IMR-90 (cell line): ENCODE data around the gene KRTAP10-3. TPM values are rescaled to one million over a fixed set of nuclear protein-coding genes. Genes with fewer than 3 reads are reported as not detected.

Source experiments
- ATAC-seq: fragments of 200-7000 bp; cut with Tn5 transposase; 2 replicates; pipeline ENCODE4 v1.9.1; 2020; ENCODE audit warnings: low read depth, mild to moderate bottlenecking, moderate library complexity
- BruUV-seq: library from RNA; stranded (reverse); fragments of 400-500 nt; replicated peaks from 2 replicates; lab custom pipeline; 2021; lab: Mats Ljungman, UMichigan
- CTCF ChIA-PET: fragments of 300-600 bp; formaldehyde crosslinking; extraction: SDS; loops from one replicate; lab custom pipeline; 2021; ENCODE audit warnings: antibody characterized with exemption; lab: Yijun Ruan, JAX
- POLR2A ChIA-PET: fragments of 300-600 bp; sonication (Branson Sonifier 250); formaldehyde crosslinking; loops from one replicate; lab custom pipeline; 2022; ENCODE audit warnings: antibody characterized with exemption; ENCODE audit not compliant: unreplicated experiment; lab: Charles Lee
- DNase-seq: peaks from one replicate; pipeline ENCODE4 v3.0.0; 2013
- H2AFZ ChIP-seq: replicated peaks from 2 replicates; pipeline ENCODE3; 2013; ENCODE audit warnings: low read length, mild to moderate bottlenecking; ENCODE audit not compliant: poor library complexity
- H2AK5ac ChIP-seq: 2 replicates; pipeline ENCODE4 v1.6.1; 2013; ENCODE audit warnings: low read depth, low read length, inconsistent platforms
- H2AK9ac ChIP-seq: replicated peaks from 2 replicates; pipeline ENCODE3; 2013; ENCODE audit warnings: mild to moderate bottlenecking, low read depth, low read length, moderate library complexity; ENCODE audit not compliant: poor library complexity
- H2BK120ac ChIP-seq: 2 replicates; pipeline ENCODE4 v1.6.1; 2013; ENCODE audit warnings: low read depth, low read length, inconsistent platforms
- H2BK15ac ChIP-seq: 3 replicates; pipeline ENCODE4 v1.6.1; 2013; ENCODE audit warnings: low read depth, low read length, inconsistent platforms
- H2BK20ac ChIP-seq: 2 replicates; pipeline ENCODE4 v1.6.1; 2013; ENCODE audit warnings: low read depth, mild to moderate bottlenecking, inconsistent platforms, low read length, moderate library complexity
- H2BK5ac ChIP-seq: 2 replicates; pipeline ENCODE4 v1.6.1; 2013; ENCODE audit warnings: mild to moderate bottlenecking, low read depth, low read length, inconsistent platforms; ENCODE audit not compliant: poor library complexity, severe bottlenecking
- H3K14ac ChIP-seq: replicated peaks from 2 replicates; pipeline ENCODE4 v1.6.1; 2013; ENCODE audit warnings: low read depth, low read length, inconsistent platforms
- H3K18ac ChIP-seq: 2 replicates; pipeline ENCODE4 v1.6.1; 2013; ENCODE audit warnings: low read depth, low read length, control low read depth
- H3K23ac ChIP-seq: 2 replicates; pipeline ENCODE4 v1.6.1; 2013; ENCODE audit warnings: low read depth, low read length, inconsistent platforms
- H3K27ac ChIP-seq: 2 replicates; pipeline ENCODE4 v1.5.1; 2013; ENCODE audit warnings: mild to moderate bottlenecking, control low read depth, low read length; ENCODE audit not compliant: insufficient read depth
- H3K27me3 ChIP-seq: 2 replicates; pipeline ENCODE4 v1.6.1; 2013; ENCODE audit warnings: low read length; ENCODE audit not compliant: control insufficient read depth, insufficient read depth
- H3K36me3 ChIP-seq: 2 replicates; pipeline ENCODE4 v1.6.1; 2013; ENCODE audit warnings: low read length, mixed read lengths; ENCODE audit not compliant: control insufficient read depth, insufficient read depth
- H3K4ac ChIP-seq: 2 replicates; pipeline ENCODE4 v1.6.1; 2013; ENCODE audit warnings: low read depth, low read length, inconsistent platforms
- H3K4me1 ChIP-seq: 2 replicates; pipeline ENCODE4 v1.6.1; 2013; ENCODE audit warnings: low read length, mixed read lengths; ENCODE audit not compliant: control insufficient read depth, insufficient read depth
- H3K4me2 ChIP-seq: 2 replicates; pipeline ENCODE4 v1.6.1; 2013; ENCODE audit warnings: low read depth, mild to moderate bottlenecking, control low read depth, low read length, moderate library complexity
- H3K4me3 ChIP-seq: 2 replicates; pipeline ENCODE4 v1.5.1; 2013; ENCODE audit warnings: low read depth, mild to moderate bottlenecking, control low read depth, low read length, moderate library complexity; ENCODE audit not compliant: insufficient read depth
- H3K56ac ChIP-seq: 2 replicates; pipeline ENCODE4 v1.6.1; 2013; ENCODE audit warnings: low read length, inconsistent platforms; ENCODE audit not compliant: insufficient read depth; ENCODE audit errors: extremely low read depth
- H3K79me1 ChIP-seq, 2 experiments: 2 replicates each; pipeline ENCODE4 v1.6.1; 2013; ENCODE audit warnings: low read length in 2 of 2, inconsistent platforms in 1 of 2, low read depth in 1 of 2
- H3K9ac ChIP-seq: 2 replicates; pipeline ENCODE4 v1.6.1; 2013; ENCODE audit warnings: low read depth, low read length, control low read depth
- H3K9me1 ChIP-seq: 2 replicates; pipeline ENCODE4 v1.6.1; 2013; ENCODE audit warnings: low read length, inconsistent platforms; ENCODE audit not compliant: insufficient read depth
- H3K9me3 ChIP-seq: 2 replicates; pipeline ENCODE4 v1.6.1; 2013; ENCODE audit warnings: low read length; ENCODE audit not compliant: control insufficient read depth, insufficient read depth
- H4K20me1 ChIP-seq: 2 replicates; pipeline ENCODE4 v1.6.1; 2013; ENCODE audit warnings: low read length, inconsistent platforms; ENCODE audit not compliant: insufficient read depth
- H4K5ac ChIP-seq: 2 replicates; pipeline ENCODE4 v1.6.1; 2013; ENCODE audit warnings: mild to moderate bottlenecking, low read depth, low read length, control low read depth
- H4K8ac ChIP-seq, 2 experiments: 2 replicates each; pipeline ENCODE4 v1.6.1; 2013; ENCODE audit warnings: low read depth in 2 of 2, low read length in 2 of 2, control low read depth in 1 of 2, inconsistent platforms in 1 of 2
- H4K91ac ChIP-seq: 2 replicates; pipeline ENCODE4 v1.6.1; 2013; ENCODE audit warnings: low read depth, low read length, inconsistent platforms; ENCODE audit not compliant: insufficient read depth
- CEBPB ChIP-seq: IDR thresholded peaks from 2 replicates; pipeline ENCODE4 v1.6.1; 2012; ENCODE audit warnings: low read depth, low read length, improper control_type of control experiment
- CHD1 ChIP-seq: IDR thresholded peaks from 2 replicates; pipeline ENCODE4 v1.6.1; 2012; ENCODE audit warnings: low read depth, low read length, improper control_type of control experiment
- MAFK ChIP-seq: IDR thresholded peaks from 2 replicates; pipeline ENCODE4 v1.6.1; 2012; ENCODE audit warnings: low read depth, low read length, improper control_type of control experiment
- MAZ ChIP-seq: IDR thresholded peaks from 2 replicates; pipeline ENCODE4 v1.6.1; 2012; ENCODE audit warnings: low read depth, mild to moderate bottlenecking, low read length, improper control_type of control experiment, moderate library complexity, borderline replicate concordance
- RAD21 ChIP-seq: IDR thresholded peaks from 2 replicates; pipeline ENCODE4 v1.6.1; 2012; ENCODE audit warnings: low read length, improper control_type of control experiment
- SMC3 ChIP-seq: fragments of 150-350 bp; IDR thresholded peaks from 2 replicates; pipeline ENCODE4 v1.6.1; 2016; ENCODE audit warnings: low read depth, mild to moderate bottlenecking, antibody characterized with exemption, low read length, moderate library complexity
- WGBS, 2 experiments: methylation state at CpG; one replicate each; pipeline versions ENCODE4 v1.1.5 to v1.1.7; 2013; ENCODE audit warnings: missing lambda C conversion rate in 2 of 2; ENCODE audit not compliant: insufficient read length in 1 of 2; ENCODE audit errors: extremely low coverage in 2 of 2; 5-methylcytosine and 5-hydroxymethylcytosine counted together
- dilution Hi-C: fragments of 300-500 bp; cut with HindIII; formaldehyde crosslinking; loops from one replicate; pipeline ENCODE4 v1.14.3; 2018; ENCODE audit warnings: low sequenced_read_pairs; ENCODE audit not compliant: unreplicated experiment
- in situ Hi-C: fragments of 300-500 bp; cut with MboI; formaldehyde crosslinking; loops from 3 replicates; pipeline ENCODE4 v1.14.3; 2019; ENCODE audit warnings: low sequenced_read_pairs, inconsistent platforms, mixed read lengths
- intact Hi-C: fragments of 100-400 bp; cut with micrococcal nuclease; formaldehyde crosslinking; loops from 2 replicates; pipeline ENCODE4 v1.10.0; 2022
- polyA plus RNA-seq, 3 experiments: library from polyadenylated mRNA; depleted of rRNA; stranded (reverse); fragments of >200 nt; gene quantifications; 2 replicates each; pipeline ENCODE4 v1.2.3, GENCODE V29; 2012; ENCODE audit warnings: low replicate concordance in 1 of 3
- total RNA-seq: library from RNA; depleted of rRNA; stranded (reverse); fragments of >200 nt; gene quantifications from 2 replicates; pipeline ENCODE4 v1.2.3, GENCODE V29; 2012

The KRTAP10-3 gene
- total and polyA plus RNA-seq, 2 of the 4 experiments (the other 2 are of a cell fraction) = not detected

- no peak overlapping the region for H2BK5ac ChIP-seq
- no peak overlapping the region for H2AK5ac ChIP-seq
- H3K9ac ChIP-seq = no peak overlapping the region
- no peaks in the 10 kb centered on the region for H3K79me1 ChIP-seq
- no TSS peak for BruUV-seq
- no peak overlapping the region for H2BK120ac ChIP-seq
- H3K18ac ChIP-seq = no peak overlapping the region
- no peaks in the 10 kb centered on the region for H3K9me1 ChIP-seq
- no peak overlapping the region for H4K5ac ChIP-seq
- H2AK9ac ChIP-seq = no peak overlapping the region
- H4K91ac ChIP-seq = no peak overlapping the region
- ChIA-PET POLR2A (no interaction called here), CTCF (no interaction called here)
- no peak overlapping the region for H3K27ac ChIP-seq
- TF ChIP-seq CHD1 (no peak), SMC3 (no peak), CEBPB (no peak), MAZ (no peak), MAFK (no peak), RAD21 (no peak)
- H4K20me1 ChIP-seq = no peaks in the 10 kb centered on the region
- H3K56ac ChIP-seq = no peak overlapping the region
- H4K8ac ChIP-seq = no peak overlapping the region
- ATAC-seq (peak; percentile 53; the same call in 1 of the 2 replicates), DNase-seq (no peak)
- H3K23ac ChIP-seq = no peak overlapping the region
- no peaks in the 10 kb centered on the region for H3K4me1 ChIP-seq
- no peak overlapping the region for H3K4ac ChIP-seq
- no peak overlapping the region for H2BK20ac ChIP-seq
- H2AFZ ChIP-seq = no peak overlapping the region
- H3K27me3 ChIP-seq = peaks cover 12% of the 10 kb centered on the region
- H3K36me3 ChIP-seq = no peaks in the 10 kb centered on the region
- 4% methylated on average over 8 of the region's 14 CpGs; no CpG with 5 or more reads in 1 of the 2 experiments for WGBS, 2 experiments
- H3K4me3 ChIP-seq = no peak overlapping the region
- H2BK15ac ChIP-seq = no peak overlapping the region
- intact Hi-C loops = no loop called here
- H3K14ac ChIP-seq = no peak overlapping the region
- in situ Hi-C loops = no loop called here
- peaks cover 2% of the 10 kb centered on the region; the same call in 1 of the 2 replicates for H3K9me3 ChIP-seq
- dilution Hi-C loops = no loop called here
- H3K4me2 ChIP-seq = 0 out of 2 replicates have a peak overlapping the region, but pooled peaks have one; percentile 1
Measured at GRCh38 chr21:44548922-44549321, 9.7 kb downstream of the KRTAP10-3 start.
